ENCODE measurements around the gene SNX30. TPM values are rescaled to one million over a fixed set of nuclear protein-coding genes. Genes with fewer than 3 reads are reported as not detected.

SNX30 gene
- total RNA-seq, 4 donors from 2014 or later = 5.5 to 9.4 (median 7.4) TPM

DNA sequence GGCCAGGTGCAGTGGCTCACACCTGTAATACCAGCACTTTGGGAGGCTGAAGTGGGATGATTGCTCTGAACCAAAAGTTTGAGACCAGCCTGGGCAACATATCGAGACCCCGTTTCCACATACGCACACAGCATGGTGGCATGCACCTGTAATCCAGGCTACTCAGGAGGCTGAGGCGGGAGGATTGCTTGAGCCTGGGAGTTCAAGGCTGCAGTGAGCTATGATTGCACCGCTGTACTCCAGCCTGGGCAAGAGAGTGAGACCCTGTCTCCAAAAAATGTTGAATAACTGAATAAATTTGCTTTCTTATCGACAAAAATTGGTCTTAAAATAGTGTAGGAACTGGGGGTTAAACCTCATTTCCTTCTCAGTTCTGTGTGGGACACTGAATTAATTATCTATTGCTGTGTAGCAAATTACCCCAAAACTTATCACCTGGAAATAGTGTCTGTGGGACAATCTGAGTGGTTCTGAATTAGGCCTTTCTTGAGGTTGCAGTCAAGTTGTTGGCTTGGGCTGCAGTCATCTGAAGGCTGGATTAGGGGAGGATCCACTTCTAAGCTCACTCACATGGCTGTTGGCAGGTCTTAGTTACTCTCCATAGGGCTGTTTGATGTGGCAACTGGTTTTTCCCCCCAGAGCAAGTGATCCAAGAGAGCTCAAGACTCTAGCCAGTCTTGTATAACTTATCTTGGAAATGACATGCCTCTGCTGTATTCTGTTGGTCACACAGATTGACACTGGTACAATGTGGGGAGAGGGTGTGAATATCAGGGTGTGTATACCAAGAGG, 2.0 kb downstream of the SNX30 start:
- Histone ChIP-seq H3K4me1 (peaks cover 7 to 21% of the 10 kb centered on the region in 2 donors), H3K4me3 (replicated peaks in 1 of 3) (no peak overlapping the region), H3K27me3 (no peaks in the 10 kb centered on the region), H3K27ac (no peak overlapping the region), H3K36me3 (no peaks in the 10 kb centered on the region), H3K9me3 (no peaks in the 10 kb centered on the region)
- 80% methylated on average over 6 of the region's 6 CpGs for WGBS, 2 donors
- intact Hi-C loops (cut with DNase I) = no loop called here
- TF ChIP-seq CTCF (IDR thresholded peaks at IDR 0.05) = no peak
- no peak for TF ChIP-seq POLR2A (IDR thresholded peaks at IDR 0.05)
- DNase-seq = no peak

- Histone ChIP-seq H3K27me3 (no peaks in the 10 kb centered on the region), H3K4me1 (peaks cover 7 to 21% of the 10 kb centered on the region in 2 donors), H3K27ac (no peak overlapping the region), H3K36me3 (no peaks in the 10 kb centered on the region), H3K4me3 (replicated peaks in 1 of 3) (no peak overlapping the region), H3K9me3 (no peaks in the 10 kb centered on the region)
- TF ChIP-seq CTCF (IDR thresholded peaks at IDR 0.05) (no peak), POLR2A (IDR thresholded peaks at IDR 0.05) (no peak)
- DNase-seq = no peak
- intact Hi-C loops (cut with DNase I) = no loop called here
- WGBS, 2 donors = 88 to 91% methylated on average over 2 of the region's 2 CpGs
Measured at GRCh38 chr9:112753725-112754124, 3.2 kb downstream of the SNX30 start.

DNA sequence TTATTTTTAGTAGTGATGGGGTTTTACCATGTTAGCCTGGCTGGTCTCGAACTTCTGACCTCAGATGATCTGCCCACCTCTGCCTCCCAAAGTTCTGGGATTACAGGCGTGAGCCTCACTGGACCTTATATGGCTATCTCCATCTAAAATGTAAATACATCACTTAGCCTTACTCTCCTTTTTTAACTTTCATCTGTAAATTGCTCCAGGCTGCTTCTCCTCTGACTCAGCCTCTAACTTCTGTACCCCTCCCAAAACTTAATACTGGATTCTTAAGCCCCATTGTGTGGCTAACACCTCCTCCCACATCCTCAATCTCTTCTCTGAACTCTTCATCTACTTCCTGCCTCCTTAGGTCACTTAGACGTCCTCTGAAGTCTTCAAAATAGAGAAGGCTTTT, 4.0 kb downstream of the SNX30 start:
- no peak for DNase-seq
- H3K27me3 ChIP-seq = no peaks in the 10 kb centered on the region
- WGBS, 2 donors = 84 to 88% methylated on average over 3 of the region's 3 CpGs
- no peaks in the 10 kb centered on the region for H3K36me3 ChIP-seq
- intact Hi-C loops (cut with DNase I) = no loop called here
- H3K27ac ChIP-seq = no peak overlapping the region
- H3K4me1 ChIP-seq = peaks cover 7 to 20% of the 10 kb centered on the region in 2 donors
- no peak for TF ChIP-seq POLR2A (IDR thresholded peaks at IDR 0.05)
- TF ChIP-seq CTCF (IDR thresholded peaks at IDR 0.05) = no peak
- no peak overlapping the region for H3K4me3 ChIP-seq (replicated peaks in 1 of 3)
- H3K9me3 ChIP-seq = no peaks in the 10 kb centered on the region

GRCh38 chr9:112755016-112755427, 4.5 kb downstream of the SNX30 start:
- Histone ChIP-seq H3K36me3 (no peaks in the 10 kb centered on the region), H3K9me3 (no peaks in the 10 kb centered on the region), H3K27ac (no peak overlapping the region), H3K27me3 (no peaks in the 10 kb centered on the region), H3K4me1 (peaks cover 3 to 15% of the 10 kb centered on the region in 2 donors), H3K4me3 (replicated peaks in 1 of 3) (no peak overlapping the region)
- WGBS, 2 donors = 56 to 63% methylated on average over 5 of the region's 5 CpGs
- DNase-seq = no peak
- intact Hi-C loops (cut with DNase I) = no loop called here
- TF ChIP-seq CTCF (IDR thresholded peaks at IDR 0.05) = no peak

GRCh38 chr9:112755675-112756074, 5.1 kb downstream of the SNX30 start:
- TF ChIP-seq CTCF (IDR thresholded peaks at IDR 0.05) (no peak), POLR2A (IDR thresholded peaks at IDR 0.05) (no peak)
- peaks cover 0 to 13% of the 10 kb centered on the region in 2 donors for H3K4me1 ChIP-seq
- intact Hi-C loops (cut with DNase I) = no loop called here
- DNase-seq = no peak
- no peak overlapping the region for H3K4me3 ChIP-seq (replicated peaks in 1 of 3)
- WGBS, 2 donors = 70 to 85% methylated on average over 4 of the region's 4 CpGs
- H3K27me3 ChIP-seq = no peaks in the 10 kb centered on the region
- H3K9me3 ChIP-seq = no peaks in the 10 kb centered on the region
- H3K36me3 ChIP-seq = no peaks in the 10 kb centered on the region
- no peak overlapping the region for H3K27ac ChIP-seq
